Measurements from ENCODE around the gene ATIC.

DNA sequence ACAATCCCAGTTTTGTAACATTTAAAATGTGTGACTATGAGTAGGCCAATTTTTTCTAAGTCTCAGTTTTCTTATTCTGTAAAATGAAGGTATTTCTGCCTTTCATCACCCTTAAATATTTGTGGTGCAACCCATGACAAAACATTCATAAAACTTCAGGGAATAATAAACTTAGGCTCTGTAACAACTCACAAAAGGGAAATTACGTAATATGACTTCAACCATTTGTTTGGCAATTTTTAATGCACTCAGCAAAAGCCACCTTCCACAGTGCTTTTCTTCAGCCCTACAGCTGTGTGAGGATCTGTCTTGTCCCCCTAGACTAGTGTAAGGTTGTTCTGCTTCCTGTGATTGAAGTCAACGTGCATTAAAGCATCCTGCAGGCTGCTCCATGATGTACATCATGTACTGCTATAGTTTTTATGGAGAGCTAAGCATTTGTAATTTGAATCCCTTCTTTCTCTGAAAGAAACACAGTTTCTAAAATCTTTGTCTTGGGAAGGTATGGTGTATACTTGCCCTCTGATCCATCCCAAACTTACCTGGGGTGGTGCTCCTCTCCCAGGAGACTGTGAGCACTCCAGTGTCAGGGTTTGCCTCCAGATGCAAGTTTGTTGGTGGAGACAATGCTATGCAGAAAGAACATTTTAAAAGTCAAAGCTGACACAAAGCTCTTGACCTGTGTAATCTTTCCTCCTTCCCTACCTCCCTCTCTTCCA, 84.9 kb downstream of the ATIC start:
- TF ChIP-seq ZC3H10 (CRISPR knock-in tag; IDR thresholded peaks at IDR 0.05) (no peak), ZNF565 (CRISPR knock-in tag; conservative IDR thresholded peaks at IDR 0.05; ENCODE audit: low read depth) (no peak), OSR1 (CRISPR knock-in tag; IDR thresholded peaks at IDR 0.05) (no peak), BACH2 (CRISPR knock-in tag; IDR thresholded peaks at IDR 0.05; ENCODE audit: borderline replicate concordance) (no peak), ZFP30 (CRISPR knock-in tag; IDR thresholded peaks at IDR 0.05) (no peak)
- TF ChIP-seq, protein P1, sequence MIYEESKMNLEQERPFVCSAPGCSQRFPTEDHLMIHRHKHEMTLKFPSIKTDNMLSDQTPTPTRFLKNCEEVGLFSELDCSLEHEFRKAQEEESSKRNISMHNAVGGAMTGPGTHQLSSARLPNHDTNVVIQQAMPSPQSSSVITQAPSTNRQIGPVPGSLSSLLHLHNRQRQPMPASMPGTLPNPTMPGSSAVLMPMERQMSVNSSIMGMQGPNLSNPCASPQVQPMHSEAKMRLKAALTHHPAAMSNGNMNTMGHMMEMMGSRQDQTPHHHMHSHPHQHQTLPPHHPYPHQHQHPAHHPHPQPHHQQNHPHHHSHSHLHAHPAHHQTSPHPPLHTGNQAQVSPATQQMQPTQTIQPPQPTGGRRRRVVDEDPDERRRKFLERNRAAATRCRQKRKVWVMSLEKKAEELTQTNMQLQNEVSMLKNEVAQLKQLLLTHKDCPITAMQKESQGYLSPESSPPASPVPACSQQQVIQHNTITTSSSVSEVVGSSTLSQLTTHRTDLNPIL (CRISPR knock-in tag; IDR thresholded peaks at IDR 0.05; ENCODE audit: low read depth), result no peak

Measured in SK-N-SH treated with all-trans-retinoic acid at 6 μM for 48 hours (cell line).